Ovary (tissue), 9 donors: Measurements from ENCODE around the gene TRIM10. TPM values are rescaled to one million over a fixed set of nuclear protein-coding genes. Genes with fewer than 3 reads are reported as not detected.

Source experiments
- DNase-seq, 5 donors: peaks; one replicate each; pipeline ENCODE4 v3.0.0-alpha.2; 2019 to 2020
- H3K27ac ChIP-seq, 2 donors: fragments of 200-600 bp; one replicate each; pipeline versions ENCODE4 v1.5.1 to v1.8.0; 2019 to 2022
- H3K27me3 ChIP-seq: fragments of 200-600 bp; one replicate; pipeline ENCODE4 v1.8.0; 2022
- H3K36me3 ChIP-seq: fragments of 200-600 bp; sonication (generic); one replicate; pipeline ENCODE4 v1.5.1; 2019
- H3K4me1 ChIP-seq: one replicate; pipeline ENCODE4 v1.8.1; 2013; ENCODE audit warnings: mild to moderate bottlenecking, moderate library complexity; ENCODE audit not compliant: insufficient read depth
- H3K4me3 ChIP-seq: fragments of 200-600 bp; sonication (generic); one replicate; pipeline ENCODE4 v1.5.1; 2017
- H3K9me3 ChIP-seq, 2 donors: fragments of 200-600 bp in 1 of 2; sonication (generic) in 1 of 2; one replicate each; pipeline versions ENCODE4 v1.5.1 to v1.8.1; 2013 to 2019; ENCODE audit warnings: mild to moderate bottlenecking in 1 of 2, moderate library complexity in 1 of 2
- CTCF ChIP-seq, 3 donors: fragments of 450-650 bp in 2 of 3; fragments of 200-600 bp in 1 of 3; IDR thresholded peaks; one replicate each; pipeline versions ENCODE4 v1.5.1 to v1.8.0; 2016 to 2022; ENCODE audit warnings: antibody characterized with exemption in 3 of 3, mild to moderate bottlenecking in 1 of 3
- EP300 ChIP-seq: sonication (generic); formaldehyde crosslinking; IDR thresholded peaks from one replicate; pipeline ENCODE4 v1.6.1; 2017; ENCODE audit warnings: antibody characterized with exemption
- POLR2A ChIP-seq: fragments of 450-650 bp; IDR thresholded peaks from one replicate; pipeline ENCODE4 v1.6.1; 2017; ENCODE audit warnings: antibody characterized with exemption, mild to moderate bottlenecking, moderate library complexity
- WGBS, 3 donors: extraction: QIAGEN DNeasy Blood & Tissue Kit in 1 of 3; methylation state at CpG; one replicate each; pipeline versions ENCODE4 v1.1.5 to v1.1.7; 2013 to 2017; 5-methylcytosine and 5-hydroxymethylcytosine counted together
- intact Hi-C, 4 donors: fragments of 100-400 bp; cut with DNase I; formaldehyde crosslinking; loops; one replicate each; pipeline versions ENCODE4 v1.11.0 to v1.15.1; 2022 to 2023
- polyA plus RNA-seq, 2 donors: library from polyadenylated mRNA; stranded (reverse); fragments of 200-250 nt in 1 of 2; fragments of 350-450 nt in 1 of 2; fragmentation: Illumina TruSeq in 1 of 2; extraction: RNeasy Lipid Tissue Mini Kit (QIAGEN cat#74804) in 1 of 2; gene quantifications; one replicate each; pipeline ENCODE4 v1.2.3, GENCODE V29; 2013 to 2014
- total RNA-seq, 7 donors: library from RNA; depleted of rRNA in 2 of 7; stranded (reverse); fragments of >200 nt in 2 of 7; fragmentation: NEBNext Ultra II Directional in 3 of 7; extraction: Animal tissue kit (Norgen Biotek cat#: 25700) in 3 of 7; gene quantifications; one replicate each; pipeline versions ENCODE4 v1.1.0 to v1.2.4, GENCODE V29; 2016 to 2023
- donor health status: DM: no; HTN: no; CAD: no; lungs with moderate emphysema.
- donor health status: DM: no; HTN: no; CAD: no.
- donor health status: Bipolar disorder and iron deficiency.
- donor health status: DM: yes; HTN: yes; CAD: no.
- donor health status: DM: no; HTN: no; CAD: no.
- donor health status: DM: yes; HTN: yes; CAD: no.

Gene TRIM10
- total and polyA plus RNA-seq, 9 donors = 0.10 TPM; not detected in 8

- intact Hi-C loops = no loop called here
- H3K27me3 ChIP-seq = no peaks in the 10 kb centered on the region
- 77 to 89% (median 81%) methylated on average over 2 of the region's 2 CpGs for WGBS, 3 donors
These were observed 25.9 kb downstream of the TRIM10 start for GRCh38 chr6:30135147-30135546.

GRCh38 chr6:30131947-30132497 is 29.0 kb downstream of the TRIM10 start:
- 35 to 74% (median 57%) methylated on average over 2 of the region's 2 CpGs for WGBS, 3 donors
- Histone ChIP-seq H3K4me1 (no peaks in the 10 kb centered on the region), H3K27ac (no peak overlapping the region), H3K4me3 (no peak overlapping the region), H3K36me3 (no peaks in the 10 kb centered on the region), H3K9me3 (no peaks in the 10 kb centered on the region), H3K27me3 (peaks cover 5% of the 10 kb centered on the region)
- DNase-seq = no peak
- TF ChIP-seq CTCF (IDR thresholded peaks at IDR 0.05) = no peak
- no peak for TF ChIP-seq EP300
- no peak for TF ChIP-seq POLR2A
- intact Hi-C loops = loop anchor here in 1 of 4 donors (5.0 kb wide), 1 partner anchor 275 kb away; no protein-coding TSS in a partner anchor

More at GRCh38 chr6:30135147-30135546, 25.9 kb downstream of the TRIM10 start:
- no peak overlapping the region for H3K4me3 ChIP-seq
- DNase-seq = no peak
- H3K4me1 ChIP-seq = no peaks in the 10 kb centered on the region
- H3K36me3 ChIP-seq = no peaks in the 10 kb centered on the region
- no peak overlapping the region for H3K27ac ChIP-seq
- TF ChIP-seq CTCF (IDR thresholded peaks at IDR 0.05) (no peak), EP300 (no peak), POLR2A (no peak)
- no peaks in the 10 kb centered on the region for H3K9me3 ChIP-seq

GRCh38 chr6:30130887-30131862 is 29.8 kb downstream of the TRIM10 start:
- no peak overlapping the region for H3K27ac ChIP-seq
- H3K27me3 ChIP-seq = peaks cover 5% of the 10 kb centered on the region
- no peaks in the 10 kb centered on the region for H3K36me3 ChIP-seq
- intact Hi-C loops = loop anchor here in 1 of 4 donors (5.0 kb wide), 1 partner anchor 274 kb away; no protein-coding TSS in a partner anchor
- peak; percentile 38 to 58 (median 54) for DNase-seq
- no peaks in the 10 kb centered on the region for H3K4me1 ChIP-seq
- no peak overlapping the region for H3K4me3 ChIP-seq
- no peaks in the 10 kb centered on the region for H3K9me3 ChIP-seq
- 22 to 28% (median 27%) methylated on average over 16 of the region's 16 CpGs for whole genome bisulfite sequencing, 3 donors
- TF ChIP-seq CTCF (IDR thresholded peaks at IDR 0.05) = peak; percentile 82 to 91 (median 87)
- TF ChIP-seq EP300 = no peak
- TF ChIP-seq POLR2A = no peak

GRCh38 chr6:30130179-30130679 is 30.8 kb downstream of the TRIM10 start:
- intact Hi-C loops = loop anchor here in 1 of 4 donors (5.0 kb wide), 1 partner anchor 273 kb away; no protein-coding TSS in a partner anchor
- TF ChIP-seq CTCF (IDR thresholded peaks at IDR 0.05) = no peak
- no peak for TF ChIP-seq POLR2A
- TF ChIP-seq EP300 = no peak
- H3K27me3 ChIP-seq = peaks cover 5% of the 10 kb centered on the region

More at GRCh38 chr6:30130179-30130679, 30.8 kb downstream of the TRIM10 start:
- Histone ChIP-seq H3K36me3 (no peaks in the 10 kb centered on the region), H3K9me3 (no peaks in the 10 kb centered on the region), H3K4me3 (no peak overlapping the region), H3K27ac (no peak overlapping the region), H3K4me1 (no peaks in the 10 kb centered on the region)
- whole genome bisulfite sequencing, 3 donors = 47 to 53% (median 49%) methylated on average over 4 of the region's 4 CpGs
- DNase-seq = no peak
